ENCODE results near the gene FBXL17. TPM values are rescaled to one million over a fixed set of nuclear protein-coding genes. Genes with fewer than 3 reads are reported as not detected.

FBXL17 gene
- total RNA-seq, 1 donor from 2014 or later, result 21.6 TPM

- TF ChIP-seq, protein P1, sequence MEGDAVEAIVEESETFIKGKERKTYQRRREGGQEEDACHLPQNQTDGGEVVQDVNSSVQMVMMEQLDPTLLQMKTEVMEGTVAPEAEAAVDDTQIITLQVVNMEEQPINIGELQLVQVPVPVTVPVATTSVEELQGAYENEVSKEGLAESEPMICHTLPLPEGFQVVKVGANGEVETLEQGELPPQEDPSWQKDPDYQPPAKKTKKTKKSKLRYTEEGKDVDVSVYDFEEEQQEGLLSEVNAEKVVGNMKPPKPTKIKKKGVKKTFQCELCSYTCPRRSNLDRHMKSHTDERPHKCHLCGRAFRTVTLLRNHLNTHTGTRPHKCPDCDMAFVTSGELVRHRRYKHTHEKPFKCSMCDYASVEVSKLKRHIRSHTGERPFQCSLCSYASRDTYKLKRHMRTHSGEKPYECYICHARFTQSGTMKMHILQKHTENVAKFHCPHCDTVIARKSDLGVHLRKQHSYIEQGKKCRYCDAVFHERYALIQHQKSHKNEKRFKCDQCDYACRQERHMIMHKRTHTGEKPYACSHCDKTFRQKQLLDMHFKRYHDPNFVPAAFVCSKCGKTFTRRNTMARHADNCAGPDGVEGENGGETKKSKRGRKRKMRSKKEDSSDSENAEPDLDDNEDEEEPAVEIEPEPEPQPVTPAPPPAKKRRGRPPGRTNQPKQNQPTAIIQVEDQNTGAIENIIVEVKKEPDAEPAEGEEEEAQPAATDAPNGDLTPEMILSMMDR (IDR thresholded peaks at IDR 0.05; ENCODE audit: unreplicated experiment), result no peak
- no peaks in the 10 kb centered on the region for H3K27me3 Mint-ChIP-seq (ENCODE audit: low read depth)
- H3K9me3 Mint-ChIP-seq, result peaks cover 17% of the 10 kb centered on the region
- no peak for DNase-seq (ENCODE audit: low spot score in 2 of 2, unreplicated experiment in 2 of 2)
- peaks cover 17% of the 10 kb centered on the region for H3K36me3 Mint-ChIP-seq
- peaks cover 8% of the 10 kb centered on the region for H3K4me1 Mint-ChIP-seq
- H3K4me3 Mint-ChIP-seq, result no peak overlapping the region
- no peak overlapping the region for H3K27ac Mint-ChIP-seq
Measured at GRCh38 chr5:108232805-108233204, 149.1 kb downstream of the FBXL17 start.

DNA sequence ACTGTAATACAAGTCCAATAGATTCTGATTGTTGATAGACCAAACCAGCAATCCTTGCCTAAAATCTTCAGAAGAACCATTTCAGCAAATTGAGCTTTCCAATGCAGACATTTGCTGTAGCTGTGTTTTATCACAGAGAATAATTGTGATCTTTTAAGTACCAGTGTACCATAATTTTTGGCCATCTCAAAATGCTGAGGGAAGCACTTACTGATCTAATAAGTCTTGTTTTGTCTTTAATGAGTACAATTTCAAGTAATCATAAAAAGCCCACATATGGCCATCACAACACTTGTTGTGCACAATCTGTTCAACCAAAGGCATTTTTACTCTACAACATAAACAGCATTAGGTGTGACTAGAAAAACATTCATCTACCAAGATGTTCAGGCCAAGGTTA is 159.9 kb downstream of the FBXL17 start:
- peaks cover 14% of the 10 kb centered on the region for H3K36me3 Mint-ChIP-seq
- no peak overlapping the region for H3K27ac Mint-ChIP-seq
- peaks cover 7% of the 10 kb centered on the region for H3K4me1 Mint-ChIP-seq
- no peak overlapping the region for H3K4me3 Mint-ChIP-seq
- no peaks in the 10 kb centered on the region for H3K27me3 Mint-ChIP-seq (ENCODE audit: low read depth)
- H3K9me3 Mint-ChIP-seq, result peaks cover 24% of the 10 kb centered on the region
- TF ChIP-seq, protein P1 (IDR thresholded peaks at IDR 0.05; ENCODE audit: unreplicated experiment), result no peak
- no peak for DNase-seq (ENCODE audit: low spot score in 2 of 2, unreplicated experiment in 2 of 2)

GRCh38 chr5:108220834-108221233 is 161.1 kb downstream of the FBXL17 start:
- peaks cover 24% of the 10 kb centered on the region for H3K9me3 Mint-ChIP-seq
- DNase-seq (ENCODE audit: low spot score in 2 of 2, unreplicated experiment in 2 of 2), result no peak
- H3K4me3 Mint-ChIP-seq, result no peak overlapping the region
- peaks cover 7% of the 10 kb centered on the region for H3K4me1 Mint-ChIP-seq
- H3K36me3 Mint-ChIP-seq, result peaks cover 16% of the 10 kb centered on the region
- no peak overlapping the region for H3K27ac Mint-ChIP-seq
- TF ChIP-seq, protein P1 (IDR thresholded peaks at IDR 0.05; ENCODE audit: unreplicated experiment), result no peak
- H3K27me3 Mint-ChIP-seq (ENCODE audit: low read depth), result no peaks in the 10 kb centered on the region

GRCh38 chr5:108216890-108217289 is 165.0 kb downstream of the FBXL17 start:
- peaks cover 25% of the 10 kb centered on the region for H3K36me3 Mint-ChIP-seq
- H3K9me3 Mint-ChIP-seq, result peaks cover 23% of the 10 kb centered on the region
- no peak for DNase-seq (ENCODE audit: low spot score in 2 of 2, unreplicated experiment in 2 of 2)
- no peaks in the 10 kb centered on the region for H3K27me3 Mint-ChIP-seq (ENCODE audit: low read depth)
- peaks cover 7% of the 10 kb centered on the region for H3K4me1 Mint-ChIP-seq
- H3K27ac Mint-ChIP-seq, result no peak overlapping the region
- TF ChIP-seq, protein P1 (IDR thresholded peaks at IDR 0.05; ENCODE audit: unreplicated experiment), result no peak
- H3K4me3 Mint-ChIP-seq, result no peak overlapping the region

GRCh38 chr5:108214857-108215256 is 167.0 kb downstream of the FBXL17 start:
- no peak overlapping the region for H3K4me3 Mint-ChIP-seq
- TF ChIP-seq, protein P1 (IDR thresholded peaks at IDR 0.05; ENCODE audit: unreplicated experiment), result no peak
- H3K4me1 Mint-ChIP-seq, result no peaks in the 10 kb centered on the region
- no peaks in the 10 kb centered on the region for H3K27me3 Mint-ChIP-seq (ENCODE audit: low read depth)
- peaks cover 22% of the 10 kb centered on the region for H3K36me3 Mint-ChIP-seq
- H3K27ac Mint-ChIP-seq, result no peak overlapping the region
- no peak for DNase-seq (ENCODE audit: low spot score in 2 of 2, unreplicated experiment in 2 of 2)
- H3K9me3 Mint-ChIP-seq, result peaks cover 19% of the 10 kb centered on the region

DNA sequence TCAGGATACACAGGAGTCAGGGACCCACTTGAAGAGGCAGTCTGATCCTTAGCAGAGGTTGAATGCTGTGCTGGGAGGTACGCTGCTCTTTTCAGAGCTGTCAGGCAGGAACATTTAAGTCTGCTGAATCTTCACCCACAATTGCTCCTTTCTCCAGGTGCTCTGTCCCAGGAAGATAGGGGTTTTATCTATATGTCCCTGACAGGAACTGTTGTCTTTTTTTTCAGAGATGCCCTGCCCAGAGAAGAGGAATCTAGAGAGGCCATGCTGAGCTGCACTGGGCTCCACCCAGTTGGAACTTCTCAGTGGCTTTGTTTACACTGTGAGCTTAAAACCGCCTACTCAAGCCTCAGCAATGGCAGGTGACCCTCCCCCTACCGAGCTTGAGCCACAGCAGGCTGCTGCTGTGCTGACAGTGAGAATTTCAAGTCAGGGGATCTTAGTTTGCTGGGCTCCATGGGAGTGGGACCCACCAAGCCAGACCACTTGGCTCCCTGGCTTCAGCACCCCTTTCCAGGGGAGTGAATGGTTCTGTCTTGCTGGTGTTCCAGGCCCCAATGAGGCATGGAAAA is 169.0 kb downstream of the FBXL17 start:
- peaks cover 12% of the 10 kb centered on the region for H3K36me3 Mint-ChIP-seq
- no peak for DNase-seq (ENCODE audit: low spot score in 2 of 2, unreplicated experiment in 2 of 2)
- H3K4me1 Mint-ChIP-seq, result no peaks in the 10 kb centered on the region
- H3K4me3 Mint-ChIP-seq, result no peak overlapping the region
- peaks cover 24% of the 10 kb centered on the region for H3K9me3 Mint-ChIP-seq
- TF ChIP-seq, protein P1 (IDR thresholded peaks at IDR 0.05; ENCODE audit: unreplicated experiment), result no peak
- H3K27ac Mint-ChIP-seq, result no peak overlapping the region
- no peaks in the 10 kb centered on the region for H3K27me3 Mint-ChIP-seq (ENCODE audit: low read depth)

Data from mesothelial cell of epicardium (in vitro differentiated cells).